Neural progenitor cell (in vitro differentiated cells): ENCODE data around the gene CKMT2. TPM values are rescaled to one million over a fixed set of nuclear protein-coding genes. Genes with fewer than 3 reads are reported as not detected.

Experiments
- DNase-seq: peaks from one replicate; pipeline ENCODE4 v3.0.0-alpha.2; 2016; ENCODE audit warnings: low spot score
- H2AFZ ChIP-seq: fragments of 200-600 bp; sonication (generic); replicated peaks from 2 replicates; pipeline ENCODE4 v1.6.1; 2016; ENCODE audit warnings: antibody characterized with exemption
- H3F3A ChIP-seq: fragments of 200-600 bp; sonication (generic); 2 replicates; pipeline ENCODE4 v1.6.1; 2016; ENCODE audit warnings: antibody characterized with exemption, low read depth
- H3K27ac ChIP-seq: fragments of 200-600 bp; sonication (generic); 2 replicates; pipeline ENCODE4 v1.5.1; 2016; ENCODE audit warnings: mild to moderate bottlenecking
- H3K27me3 ChIP-seq: fragments of 200-600 bp; sonication (generic); 2 replicates; pipeline ENCODE4 v1.6.1; 2016; ENCODE audit warnings: mild to moderate bottlenecking, moderate library complexity
- H3K36me3 ChIP-seq: fragments of 200-600 bp; sonication (generic); 2 replicates; pipeline ENCODE4 v1.5.1; 2016
- H3K4me1 ChIP-seq: fragments of 200-600 bp; sonication (generic); 2 replicates; pipeline ENCODE4 v1.6.1; 2016; ENCODE audit warnings: mixed run types
- H3K4me2 ChIP-seq: fragments of 200-600 bp; sonication (generic); 2 replicates; pipeline ENCODE4 v1.6.1; 2016
- H3K4me3 ChIP-seq: fragments of 200-600 bp; sonication (generic); 2 replicates; pipeline ENCODE4 v1.5.1; 2016
- H3K79me2 ChIP-seq: fragments of 200-600 bp; sonication (generic); 2 replicates; pipeline ENCODE4 v1.6.1; 2016; ENCODE audit warnings: low read depth
- H3K9ac ChIP-seq: fragments of 200-600 bp; sonication (generic); 2 replicates; pipeline ENCODE4 v1.6.1; 2016
- H3K9me3 ChIP-seq: fragments of 200-600 bp; sonication (generic); 2 replicates; pipeline ENCODE4 v1.5.1; 2016; ENCODE audit warnings: low read depth
- H4K20me1 ChIP-seq: fragments of 200-600 bp; sonication (generic); 2 replicates; pipeline ENCODE4 v1.6.1; 2016; ENCODE audit warnings: low read depth
- H3K27ac Mint-ChIP-seq: 3 replicates; pipeline ENCODE4 v1.8.0; 2021; ENCODE audit warnings: mixed read lengths
- H3K27me3 Mint-ChIP-seq: 2 replicates; pipeline ENCODE4 v1.8.0; 2022; ENCODE audit warnings: low read depth, mild to moderate bottlenecking, inconsistent platforms, moderate library complexity, mixed read lengths; ENCODE audit not compliant: insufficient read depth
- H3K36me3 Mint-ChIP-seq: 3 replicates; pipeline ENCODE4 v1.8.0; 2021; ENCODE audit warnings: mixed read lengths
- H3K4me1 Mint-ChIP-seq: 3 replicates; pipeline ENCODE4 v1.8.0; 2021; ENCODE audit warnings: mixed read lengths
- H3K4me3 Mint-ChIP-seq: 3 replicates; pipeline ENCODE4 v1.8.0; 2021; ENCODE audit warnings: mild to moderate bottlenecking, moderate library complexity, mixed read lengths
- H3K9me3 Mint-ChIP-seq: 3 replicates; pipeline ENCODE4 v1.8.0; 2020; ENCODE audit warnings: mixed read lengths
- EZH2 ChIP-seq: fragments of 200-600 bp; sonication (generic); IDR thresholded peaks from 2 replicates; pipeline ENCODE4 v1.6.1; 2017; ENCODE audit warnings: antibody characterized with exemption, mild to moderate bottlenecking, moderate library complexity
- EZH2phosphoT487 ChIP-seq: fragments of 200-600 bp; sonication (generic); IDR thresholded peaks from 2 replicates; pipeline ENCODE4 v1.6.1; 2017; ENCODE audit warnings: antibody characterized with exemption
- total RNA-seq: library from RNA; depleted of rRNA; stranded (reverse); fragments of >200 nt; gene quantifications from 2 replicates; pipeline ENCODE4 v1.2.3, GENCODE V29; 2015; ENCODE audit warnings: low replicate concordance
- TF ChIP-seq, protein P1 (sequence below): fragments of 200-600 bp; sonication (generic); IDR thresholded peaks from 2 replicates; pipeline ENCODE4 v1.5.1; 2017; ENCODE audit warnings: antibody characterized with exemption, mild to moderate bottlenecking

Gene CKMT2
- total RNA-seq, 1 donor from 2014 or later: not detected

DNA sequence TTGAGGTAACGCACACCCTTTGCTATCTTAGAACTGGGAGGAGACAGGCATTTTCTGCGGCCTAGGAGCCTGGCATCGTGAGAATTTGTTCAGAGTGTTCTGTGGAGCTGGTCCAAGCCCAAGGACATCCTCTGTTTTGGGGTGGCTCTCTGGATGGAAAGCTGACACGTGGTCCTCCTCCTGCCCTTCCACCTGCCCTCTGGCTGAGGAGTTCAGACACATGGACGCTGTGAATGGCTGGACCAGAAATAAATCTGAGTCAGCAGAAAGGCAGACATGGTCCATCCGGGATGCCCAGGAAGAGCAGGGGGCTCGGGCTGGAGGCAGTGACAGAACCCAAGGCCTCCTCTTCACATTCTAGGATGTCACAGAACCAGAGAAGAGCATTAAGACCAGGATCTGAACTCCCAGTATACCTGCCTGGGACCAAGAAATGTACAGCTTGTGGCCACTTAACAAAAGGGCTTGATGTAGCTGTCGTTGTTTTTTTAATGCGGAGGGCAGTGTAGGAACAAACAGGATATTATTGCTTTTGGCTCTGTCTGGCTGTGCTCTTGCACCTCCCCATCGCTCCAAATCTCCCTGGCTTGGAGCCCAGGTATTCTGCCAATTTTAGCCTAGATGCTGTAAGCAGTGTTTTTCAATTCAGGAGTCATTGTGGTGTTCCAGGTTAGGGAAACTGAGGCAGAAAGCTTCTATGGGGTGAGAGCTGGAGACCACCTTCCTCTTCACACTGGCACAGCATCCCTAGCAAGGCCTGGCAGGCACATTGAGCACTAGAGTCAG is 2.4 kb downstream of the CKMT2 start:
- H3K27me3 ChIP-seq: no peaks in the 10 kb centered on the region

GRCh38 chr5:81238460-81238859 is 5.3 kb downstream of the CKMT2 start:
- Mint-ChIP-seq H3K4me3 (no peak overlapping the region), H3K27ac (no peak overlapping the region), H3K27me3 (no peaks in the 10 kb centered on the region), H3K36me3 (peaks cover 14% of the 10 kb centered on the region), H3K4me1 (peaks cover 13% of the 10 kb centered on the region), H3K9me3 (no peaks in the 10 kb centered on the region)
- Histone ChIP-seq H3K27me3 (no peaks in the 10 kb centered on the region), H3F3A (no peaks in the 10 kb centered on the region), H3K79me2 (no peaks in the 10 kb centered on the region), H3K9me3 (no peaks in the 10 kb centered on the region), H3K4me2 (no peak overlapping the region), H3K36me3 (no peaks in the 10 kb centered on the region), H3K9ac (no peak overlapping the region), H3K27ac (no peak overlapping the region), H3K4me3 (no peak overlapping the region), H4K20me1 (peaks cover 15% of the 10 kb centered on the region), H3K4me1 (peaks cover 2% of the 10 kb centered on the region), H2AFZ (no peak overlapping the region)
- DNase-seq: no peak
- no peak for TF ChIP-seq EZH2
- TF ChIP-seq EZH2phosphoT487: no peak
- TF ChIP-seq, protein P1, sequence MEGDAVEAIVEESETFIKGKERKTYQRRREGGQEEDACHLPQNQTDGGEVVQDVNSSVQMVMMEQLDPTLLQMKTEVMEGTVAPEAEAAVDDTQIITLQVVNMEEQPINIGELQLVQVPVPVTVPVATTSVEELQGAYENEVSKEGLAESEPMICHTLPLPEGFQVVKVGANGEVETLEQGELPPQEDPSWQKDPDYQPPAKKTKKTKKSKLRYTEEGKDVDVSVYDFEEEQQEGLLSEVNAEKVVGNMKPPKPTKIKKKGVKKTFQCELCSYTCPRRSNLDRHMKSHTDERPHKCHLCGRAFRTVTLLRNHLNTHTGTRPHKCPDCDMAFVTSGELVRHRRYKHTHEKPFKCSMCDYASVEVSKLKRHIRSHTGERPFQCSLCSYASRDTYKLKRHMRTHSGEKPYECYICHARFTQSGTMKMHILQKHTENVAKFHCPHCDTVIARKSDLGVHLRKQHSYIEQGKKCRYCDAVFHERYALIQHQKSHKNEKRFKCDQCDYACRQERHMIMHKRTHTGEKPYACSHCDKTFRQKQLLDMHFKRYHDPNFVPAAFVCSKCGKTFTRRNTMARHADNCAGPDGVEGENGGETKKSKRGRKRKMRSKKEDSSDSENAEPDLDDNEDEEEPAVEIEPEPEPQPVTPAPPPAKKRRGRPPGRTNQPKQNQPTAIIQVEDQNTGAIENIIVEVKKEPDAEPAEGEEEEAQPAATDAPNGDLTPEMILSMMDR: no peak

More for the DNA sequence above, 2.4 kb downstream of the CKMT2 start:
- H3K4me1 Mint-ChIP-seq: peaks cover 20% of the 10 kb centered on the region
- no peaks in the 10 kb centered on the region for H3K9me3 Mint-ChIP-seq
- Histone ChIP-seq H3K36me3 (no peaks in the 10 kb centered on the region), H3K27ac (no peak overlapping the region), H3K79me2 (no peaks in the 10 kb centered on the region), H2AFZ (no peak overlapping the region), H3K9ac (no peak overlapping the region), H3K4me2 (no peak overlapping the region), H4K20me1 (peaks cover 28% of the 10 kb centered on the region), H3K4me3 (no peak overlapping the region), H3F3A (peaks cover 4% of the 10 kb centered on the region), H3K4me1 (peaks cover 8% of the 10 kb centered on the region), H3K9me3 (no peaks in the 10 kb centered on the region)
- H3K36me3 Mint-ChIP-seq: peaks cover 14% of the 10 kb centered on the region
- no peak overlapping the region for H3K27ac Mint-ChIP-seq
- no peak for DNase-seq
- TF ChIP-seq EZH2 (no peak), EZH2phosphoT487 (no peak)
- TF ChIP-seq, protein P1: no peak
- no peaks in the 10 kb centered on the region for H3K27me3 Mint-ChIP-seq
- no peak overlapping the region for H3K4me3 Mint-ChIP-seq

- Mint-ChIP-seq H3K27me3 (no peaks in the 10 kb centered on the region), H3K27ac (no peak overlapping the region), H3K4me1 (peaks cover 2% of the 10 kb centered on the region), H3K4me3 (no peak overlapping the region), H3K36me3 (peaks cover 18% of the 10 kb centered on the region), H3K9me3 (no peaks in the 10 kb centered on the region)
- no peaks in the 10 kb centered on the region for H3K36me3 ChIP-seq
- no peak overlapping the region for H3K27ac ChIP-seq
- no peaks in the 10 kb centered on the region for H3K79me2 ChIP-seq
- no peak overlapping the region for H2AFZ ChIP-seq
- H3K9me3 ChIP-seq: no peaks in the 10 kb centered on the region
- no peak for DNase-seq
- H3K4me3 ChIP-seq: no peak overlapping the region
- no peak overlapping the region for H3K4me2 ChIP-seq
- H3F3A ChIP-seq: no peaks in the 10 kb centered on the region
- H3K27me3 ChIP-seq: no peaks in the 10 kb centered on the region
- no peaks in the 10 kb centered on the region for H3K4me1 ChIP-seq
- no peak overlapping the region for H3K9ac ChIP-seq
- peaks cover 6% of the 10 kb centered on the region for H4K20me1 ChIP-seq
- TF ChIP-seq EZH2phosphoT487 (no peak), EZH2 (no peak)
- TF ChIP-seq, protein P1: no peak
These were observed 6.5 kb downstream of the CKMT2 start for GRCh38 chr5:81239613-81240012.
